HUES48 (cell line): ENCODE results near the gene TMEM185B.

Experiments used
- H3K27ac ChIP-seq: one replicate; pipeline ENCODE4 v1.7.0; 2013; ENCODE audit warnings: low read depth, low read length, inconsistent platforms
- H3K27me3 ChIP-seq: 2 replicates; pipeline ENCODE4 v1.6.1; 2013; ENCODE audit warnings: mild to moderate bottlenecking, low read length; ENCODE audit not compliant: control insufficient read depth, insufficient read depth
- H3K36me3 ChIP-seq: 2 replicates; pipeline ENCODE4 v1.6.1; 2013; ENCODE audit warnings: low read length; ENCODE audit not compliant: control insufficient read depth, insufficient read depth
- H3K4me1 ChIP-seq: 2 replicates; pipeline ENCODE4 v1.6.1; 2013; ENCODE audit warnings: mild to moderate bottlenecking, low read length; ENCODE audit not compliant: control insufficient read depth, insufficient read depth
- H3K4me3 ChIP-seq: 2 replicates; pipeline ENCODE4 v1.5.1; 2013; ENCODE audit warnings: mild to moderate bottlenecking, low read depth, low read length
- H3K9ac ChIP-seq: 2 replicates; pipeline ENCODE4 v1.6.1; 2013; ENCODE audit warnings: mild to moderate bottlenecking, low read depth, low read length, moderate library complexity
- H3K9me3 ChIP-seq: 2 replicates; pipeline ENCODE4 v1.6.1; 2013; ENCODE audit warnings: low read length; ENCODE audit not compliant: control insufficient read depth, insufficient read depth

The TMEM185B gene

GRCh38 chr2:120221616-120222015, 1.6 kb downstream of the TMEM185B start:
- Histone ChIP-seq H3K27ac (no peak overlapping the region), H3K9me3 (no peaks in the 10 kb centered on the region; the same call in 1 of the 2 replicates), H3K4me3 (no peak overlapping the region), H3K27me3 (peaks cover 41% of the 10 kb centered on the region), H3K4me1 (peaks cover 9% of the 10 kb centered on the region; the same call in 1 of the 2 replicates), H3K9ac (no peak overlapping the region), H3K36me3 (no peaks in the 10 kb centered on the region; the same call in 1 of the 2 replicates)

GRCh38 chr2:120220756-120221155, 2.4 kb downstream of the TMEM185B start:
- H3K9me3 ChIP-seq, result no peaks in the 10 kb centered on the region; the same call in 1 of the 2 replicates
- peaks cover 33% of the 10 kb centered on the region for H3K27me3 ChIP-seq
- H3K9ac ChIP-seq, result no peak overlapping the region
- no peaks in the 10 kb centered on the region; the same call in 1 of the 2 replicates for H3K36me3 ChIP-seq
- H3K4me3 ChIP-seq, result no peak overlapping the region
- peaks cover 9% of the 10 kb centered on the region; the same call in 1 of the 2 replicates for H3K4me1 ChIP-seq
- no peak overlapping the region for H3K27ac ChIP-seq

GRCh38 chr2:120219766-120220165, 3.4 kb downstream of the TMEM185B start:
- Histone ChIP-seq H3K27me3 (peaks cover 24% of the 10 kb centered on the region), H3K27ac (no peak overlapping the region), H3K9me3 (no peaks in the 10 kb centered on the region; the same call in 1 of the 2 replicates), H3K4me3 (no peak overlapping the region), H3K36me3 (no peaks in the 10 kb centered on the region; the same call in 1 of the 2 replicates), H3K4me1 (peaks cover 9% of the 10 kb centered on the region; the same call in 1 of the 2 replicates), H3K9ac (no peak overlapping the region)

- H3K27ac ChIP-seq, result no peak overlapping the region
- peaks cover 19% of the 10 kb centered on the region for H3K27me3 ChIP-seq
- H3K4me1 ChIP-seq, result peaks cover 9% of the 10 kb centered on the region; the same call in 1 of the 2 replicates
- H3K9me3 ChIP-seq, result no peaks in the 10 kb centered on the region; the same call in 1 of the 2 replicates
- H3K4me3 ChIP-seq, result no peak overlapping the region
- H3K36me3 ChIP-seq, result no peaks in the 10 kb centered on the region; the same call in 1 of the 2 replicates
- no peak overlapping the region for H3K9ac ChIP-seq
Measured at GRCh38 chr2:120219291-120219690, 3.9 kb downstream of the TMEM185B start.

- Histone ChIP-seq H3K4me1 (0 out of 2 replicates have a peak, but pooled peaks cover 3% of the 10 kb centered on the region), H3K27ac (no peak overlapping the region), H3K36me3 (no peaks in the 10 kb centered on the region; the same call in 1 of the 2 replicates), H3K9ac (no peak overlapping the region), H3K27me3 (peaks cover 10% of the 10 kb centered on the region), H3K9me3 (no peaks in the 10 kb centered on the region; the same call in 1 of the 2 replicates), H3K4me3 (no peak overlapping the region)
Measured at GRCh38 chr2:120218181-120218580, 5.0 kb downstream of the TMEM185B start.

- Histone ChIP-seq H3K9ac (no peak overlapping the region), H3K36me3 (no peaks in the 10 kb centered on the region), H3K9me3 (no peaks in the 10 kb centered on the region), H3K27me3 (no peaks in the 10 kb centered on the region), H3K4me1 (no peaks in the 10 kb centered on the region), H3K4me3 (no peak overlapping the region), H3K27ac (no peak overlapping the region)
Measured at GRCh38 chr2:120210270-120210693, 12.9 kb downstream of the TMEM185B start.

GRCh38 chr2:120209427-120210269, 13.6 kb downstream of the TMEM185B start:
- no peak overlapping the region for H3K27ac ChIP-seq
- no peaks in the 10 kb centered on the region for H3K9me3 ChIP-seq

GRCh38 chr2:120208381-120209353, 14.5 kb downstream of the TMEM185B start:
- Histone ChIP-seq H3K36me3 (no peaks in the 10 kb centered on the region), H3K4me1 (no peaks in the 10 kb centered on the region), H3K9ac (no peak overlapping the region), H3K4me3 (no peak overlapping the region), H3K9me3 (no peaks in the 10 kb centered on the region), H3K27ac (no peak overlapping the region), H3K27me3 (no peaks in the 10 kb centered on the region)

More at GRCh38 chr2:120209427-120210269, 13.6 kb downstream of the TMEM185B start:
- Histone ChIP-seq H3K4me3 (no peak overlapping the region), H3K4me1 (no peaks in the 10 kb centered on the region), H3K27me3 (no peaks in the 10 kb centered on the region), H3K36me3 (no peaks in the 10 kb centered on the region), H3K9ac (no peak overlapping the region)

GRCh38 chr2:120206022-120206581, 17.1 kb downstream of the TMEM185B start:
- no peaks in the 10 kb centered on the region for H3K4me1 ChIP-seq
- no peaks in the 10 kb centered on the region for H3K9me3 ChIP-seq
- no peak overlapping the region for H3K27ac ChIP-seq
- no peak overlapping the region for H3K9ac ChIP-seq
- no peaks in the 10 kb centered on the region for H3K27me3 ChIP-seq
- no peak overlapping the region for H3K4me3 ChIP-seq
- no peaks in the 10 kb centered on the region for H3K36me3 ChIP-seq

- Histone ChIP-seq H3K9me3 (no peaks in the 10 kb centered on the region), H3K4me1 (no peaks in the 10 kb centered on the region), H3K36me3 (no peaks in the 10 kb centered on the region), H3K27me3 (no peaks in the 10 kb centered on the region), H3K4me3 (no peak overlapping the region), H3K27ac (no peak overlapping the region), H3K9ac (no peak overlapping the region)
Measured at GRCh38 chr2:120204945-120205670, 18.1 kb downstream of the TMEM185B start.
